Measurements from ENCODE around the gene MOB3A.

The MOB3A gene

DNA sequence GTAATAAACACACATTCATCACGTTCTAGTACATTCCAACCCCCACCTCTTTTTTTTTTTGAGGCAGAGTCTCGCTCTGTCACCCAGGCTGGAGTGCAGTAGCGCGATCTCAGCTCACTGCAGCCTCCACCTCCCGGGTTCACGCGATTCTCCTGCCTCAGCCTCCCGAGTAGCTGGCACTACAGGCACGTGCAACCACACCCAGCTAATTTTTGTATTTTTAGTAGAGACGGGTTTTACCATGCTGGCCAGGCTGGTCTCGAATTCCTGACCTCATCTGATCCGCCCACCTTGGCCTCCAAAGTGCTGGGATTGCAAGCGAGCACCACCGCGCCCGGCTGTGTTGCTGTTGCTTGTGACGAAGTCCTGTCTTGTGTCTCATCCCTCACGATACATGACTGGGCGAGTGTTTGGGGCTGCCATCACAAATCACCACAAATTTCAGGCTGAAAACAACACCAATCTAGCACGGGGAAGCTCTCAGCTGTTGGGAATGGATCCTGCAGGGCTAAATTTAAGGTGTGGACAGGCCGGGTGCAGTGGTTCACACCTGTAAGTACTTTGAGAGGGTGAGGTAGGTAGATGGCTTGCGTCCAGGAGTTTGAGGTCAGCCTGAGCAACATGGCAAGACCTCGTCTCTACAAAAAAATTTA is 15.7 kb downstream of the MOB3A start:
- no peak for DNase-seq

DNA sequence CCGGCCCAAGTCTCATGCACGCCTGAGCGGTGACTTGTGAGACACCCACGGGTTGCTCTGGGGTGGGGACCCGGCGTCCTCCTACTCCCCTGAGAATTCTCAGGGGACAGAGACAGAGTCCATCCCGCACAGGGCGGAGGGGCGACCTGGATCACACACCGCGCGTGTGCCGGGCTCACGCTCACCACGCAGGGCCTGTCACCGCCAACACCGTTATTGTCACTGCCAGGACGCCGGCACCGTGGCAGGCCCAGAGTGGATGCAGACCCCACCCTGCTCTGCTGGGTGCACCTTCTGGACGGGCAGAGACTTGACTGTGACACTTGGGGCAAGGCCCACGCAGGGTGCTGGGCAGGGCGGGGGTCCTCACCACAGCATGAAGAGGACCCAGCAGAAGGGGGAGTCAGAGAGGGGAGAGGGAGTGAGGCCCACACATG is 16.2 kb downstream of the MOB3A start:
- no peak for DNase-seq

DNA sequence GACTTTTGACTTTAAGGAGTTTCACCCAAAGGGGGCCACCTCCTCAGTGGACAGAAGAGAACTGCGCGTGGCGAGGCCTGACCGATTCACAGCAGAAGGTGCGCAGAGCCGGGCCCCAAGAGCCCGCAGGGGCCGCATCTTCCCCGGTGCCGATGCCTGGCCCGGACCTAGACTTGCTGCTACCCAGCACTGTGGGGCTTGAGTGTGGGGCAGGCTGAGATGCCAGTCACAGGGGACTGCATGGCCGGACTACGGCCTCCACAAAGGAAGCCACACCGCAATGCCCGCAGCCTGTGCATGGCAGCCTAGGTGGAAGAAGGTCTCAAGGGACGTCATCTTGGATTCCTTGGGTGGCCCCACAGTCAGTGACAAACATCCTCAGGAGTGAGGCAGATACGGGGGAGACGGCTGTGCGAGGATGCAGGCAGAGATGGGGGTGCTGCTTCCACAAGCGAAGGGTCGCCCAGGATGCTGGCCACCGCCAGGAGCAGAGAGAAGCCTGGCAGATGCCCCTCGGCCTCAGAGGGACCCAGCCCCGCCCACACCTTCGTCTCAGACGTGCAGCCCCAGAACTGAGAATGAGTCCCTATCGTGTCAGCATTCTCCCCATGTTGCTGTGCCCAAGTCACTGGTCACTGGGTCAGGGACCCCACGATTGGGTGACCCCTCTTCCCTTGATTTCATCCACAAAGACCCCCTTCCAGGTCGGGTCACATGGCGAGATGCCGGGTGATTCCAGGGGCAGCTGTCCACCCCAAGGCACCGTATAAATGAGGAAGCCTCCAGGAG is 16.9 kb downstream of the MOB3A start:
- DNase-seq: no peak

DNA sequence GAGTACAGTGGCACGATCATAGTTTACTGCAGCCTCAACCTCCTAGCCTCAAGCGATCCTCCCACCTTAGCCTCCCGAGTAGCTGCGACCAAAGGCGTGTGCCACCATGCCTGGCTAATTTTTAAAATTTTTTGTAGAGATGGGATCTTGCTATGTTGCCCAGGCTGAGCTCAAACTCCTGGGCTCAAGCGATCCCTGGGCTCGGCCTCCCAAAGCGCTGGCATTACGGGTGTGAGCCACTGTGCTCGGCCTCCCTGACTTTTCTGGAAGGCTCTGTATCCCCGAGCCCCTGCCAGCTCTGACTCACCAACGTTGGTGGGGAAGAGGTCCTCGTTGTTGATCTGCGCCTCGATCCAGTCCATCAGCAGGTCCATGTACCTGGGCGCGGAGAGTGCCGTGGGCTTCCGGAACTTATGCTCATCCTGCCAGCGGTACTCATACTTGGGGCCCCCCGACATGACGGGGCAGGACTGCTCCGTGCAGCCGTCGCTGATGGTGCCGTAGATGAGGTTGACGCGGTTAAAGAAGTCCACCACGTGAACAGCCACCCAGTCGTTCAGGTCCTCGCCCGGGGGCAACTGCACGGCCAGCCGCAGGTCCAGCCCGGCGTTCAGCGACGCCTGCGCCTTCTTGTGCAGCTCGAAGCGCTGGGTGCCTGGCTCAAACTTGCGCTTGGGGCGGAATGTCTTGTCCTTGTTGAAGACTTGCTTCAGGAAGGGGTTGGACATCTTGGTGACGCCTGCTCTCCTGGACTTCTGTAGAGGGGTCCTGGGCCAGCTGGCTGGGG is 18.1 kb downstream of the MOB3A start:
- DNase-seq: no peak

DNA sequence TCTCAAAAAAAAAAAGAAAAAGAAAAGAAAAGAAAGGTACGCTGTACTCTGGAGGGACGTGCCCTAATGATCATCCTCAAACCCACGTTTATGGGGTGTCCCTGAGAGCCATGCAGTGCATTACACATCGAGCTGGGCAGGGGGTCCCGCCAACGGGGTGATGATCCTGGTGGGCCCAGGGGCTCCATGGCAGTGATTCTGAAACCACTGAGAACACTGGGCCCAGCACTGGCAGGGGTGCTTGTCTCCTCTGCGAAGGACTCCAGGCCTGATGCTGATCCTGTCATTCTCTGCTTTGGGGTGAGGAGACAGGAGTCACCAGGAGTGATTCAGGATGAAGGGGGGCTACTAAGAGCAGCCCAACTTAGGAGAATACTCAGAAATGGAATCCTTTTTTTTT is 18.7 kb downstream of the MOB3A start:
- no peak for DNase-seq

DNA sequence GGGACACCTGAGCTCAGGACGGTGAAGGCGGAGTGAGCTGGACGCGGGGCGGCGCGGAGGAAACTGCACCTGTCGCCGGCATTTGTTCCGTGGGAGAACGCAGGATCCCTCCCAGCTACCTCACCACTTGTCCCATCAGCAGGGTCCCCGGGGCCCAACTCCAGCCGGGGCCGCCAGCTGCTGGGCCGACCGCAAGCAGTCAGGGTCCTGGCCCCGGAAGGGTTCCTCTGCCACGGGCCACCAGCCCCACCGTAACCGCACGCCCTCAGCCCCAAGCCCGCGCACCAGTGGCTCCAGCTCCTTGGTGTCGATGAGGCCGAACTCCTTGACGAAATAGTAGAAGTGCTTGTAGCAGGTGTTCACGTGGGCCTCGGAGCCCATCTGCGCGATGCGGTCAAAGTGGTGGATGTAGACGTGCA is 19.6 kb downstream of the MOB3A start:
- DNase-seq: no peak

DNA sequence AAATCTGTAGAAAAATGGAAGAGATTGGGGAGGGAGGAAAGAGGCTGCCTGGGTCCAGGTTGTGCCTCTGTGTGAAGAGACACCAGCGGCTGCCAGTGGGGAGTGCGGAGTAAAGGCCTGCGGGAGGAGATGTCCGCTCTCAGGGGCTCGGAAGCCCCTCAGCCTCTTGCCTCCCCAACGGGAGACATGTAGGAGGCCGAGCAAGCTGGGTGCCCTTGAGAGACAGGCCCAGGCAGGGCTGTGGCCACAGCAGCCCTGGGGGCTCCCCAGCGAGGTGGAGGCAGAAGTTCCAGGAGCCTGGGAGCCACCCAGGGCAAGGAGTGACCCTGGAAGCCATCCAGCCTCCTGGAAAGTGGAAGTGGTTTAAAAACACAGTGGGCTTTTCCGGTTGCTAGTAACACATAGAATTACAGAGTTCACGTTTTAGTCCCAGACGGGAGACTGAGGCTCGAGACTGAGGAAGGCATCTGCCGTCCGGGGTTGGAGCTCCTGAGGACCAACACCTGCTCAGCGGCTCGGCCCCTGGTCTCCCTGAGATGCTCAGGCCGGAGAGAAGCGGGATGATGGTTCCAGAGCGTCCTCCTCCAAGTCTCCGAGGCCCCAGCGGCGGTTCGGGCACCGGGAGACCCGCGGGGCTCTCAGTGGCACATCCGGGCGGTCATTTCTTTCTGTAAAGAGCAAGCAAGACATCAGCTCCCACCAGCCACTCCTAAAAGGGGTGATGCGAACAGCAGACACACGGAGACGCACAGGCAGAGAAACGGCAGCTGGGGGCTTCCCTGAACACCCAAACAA is 23.2 kb downstream of the MOB3A start:
- DNase-seq: no peak

DNA sequence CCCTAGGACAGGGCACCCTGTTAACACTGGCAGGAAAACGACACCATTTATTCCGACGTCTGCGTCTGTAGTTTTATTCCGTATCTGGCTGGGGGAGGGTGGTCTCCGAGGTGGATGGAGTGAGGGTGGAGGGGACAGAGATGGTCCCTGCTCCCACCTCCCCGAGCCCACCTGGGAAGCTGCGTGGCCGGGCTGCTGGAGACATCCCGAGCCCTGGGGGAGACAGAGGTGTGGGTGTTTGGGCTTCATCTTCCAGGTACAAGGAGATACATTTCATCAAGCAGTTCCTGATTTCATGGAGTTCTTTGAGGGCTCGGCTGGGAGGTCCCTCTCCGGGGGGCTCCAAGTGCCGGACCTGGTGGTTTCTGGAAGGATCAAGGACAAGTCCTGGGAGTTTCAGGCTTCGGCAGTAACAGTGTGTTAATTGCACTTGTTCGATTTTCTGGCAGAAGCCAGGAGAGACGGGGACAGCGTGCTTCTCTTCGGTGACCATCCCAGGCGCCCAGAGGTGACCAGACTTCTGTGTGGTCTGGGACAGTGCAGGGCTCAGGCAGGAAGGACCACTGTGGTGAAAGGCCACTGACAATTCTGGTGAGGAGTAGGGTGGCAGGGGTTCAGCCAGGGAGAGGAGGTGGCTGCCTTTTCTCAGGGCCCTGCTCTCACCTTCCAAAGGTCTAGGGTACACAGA is 25.0 kb downstream of the MOB3A start:
- DNase-seq: no peak

DNA sequence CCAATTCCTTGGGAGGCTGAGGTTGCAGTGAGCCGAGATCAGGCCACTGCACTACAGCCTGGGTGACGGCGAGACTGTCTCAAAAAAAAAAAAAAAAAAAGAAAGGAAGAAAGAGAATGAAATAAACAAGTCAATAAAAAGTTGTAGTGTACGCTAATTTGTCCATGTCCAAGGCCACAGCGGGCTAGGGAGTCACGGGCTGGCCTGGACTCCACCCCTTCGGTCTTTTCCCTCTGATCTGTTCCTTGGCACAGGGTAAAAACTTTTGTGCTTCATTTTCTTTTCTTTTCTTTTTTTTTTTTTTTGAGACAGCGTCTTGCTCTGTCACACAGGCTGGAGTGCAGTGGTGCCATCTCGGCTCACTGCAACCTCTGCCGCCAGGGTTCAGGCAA is 25.7 kb downstream of the MOB3A start:
- DNase-seq: no peak

DNA sequence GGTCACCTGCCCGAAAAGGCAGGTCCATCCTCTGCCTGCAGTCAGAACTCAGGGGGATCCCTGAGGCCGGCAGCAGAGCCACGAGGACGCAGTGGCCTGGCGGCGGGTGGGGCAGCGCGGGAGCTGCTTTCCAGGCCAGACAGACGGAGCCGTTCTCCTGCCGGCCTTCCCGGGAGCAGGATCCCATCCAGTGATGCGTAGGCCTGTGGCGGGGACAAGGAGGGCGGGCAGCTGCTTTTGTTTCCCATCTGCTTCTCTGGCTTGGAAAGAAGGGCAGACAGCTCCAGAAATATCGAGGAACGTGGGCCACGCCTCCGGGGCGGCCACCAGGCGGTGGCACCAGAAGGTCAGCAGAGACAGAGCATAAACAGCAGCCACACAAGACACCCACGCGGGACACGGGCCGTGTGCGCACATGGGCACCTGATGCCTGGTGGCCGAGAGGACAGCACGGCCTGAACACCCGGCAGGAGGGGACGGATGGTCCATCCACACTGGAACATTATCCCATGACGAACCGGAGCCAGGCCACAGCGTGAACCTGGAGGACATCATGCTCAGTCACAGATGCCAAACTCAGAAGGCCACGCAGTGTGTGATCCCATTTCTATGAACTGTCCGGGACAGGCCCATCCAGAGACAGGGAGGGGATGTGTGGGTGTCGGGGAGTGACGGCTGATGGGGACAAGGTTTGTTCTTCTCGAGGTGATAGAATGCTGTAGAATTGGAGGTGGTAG is 31.2 kb downstream of the MOB3A start:
- no peak for DNase-seq

DNA sequence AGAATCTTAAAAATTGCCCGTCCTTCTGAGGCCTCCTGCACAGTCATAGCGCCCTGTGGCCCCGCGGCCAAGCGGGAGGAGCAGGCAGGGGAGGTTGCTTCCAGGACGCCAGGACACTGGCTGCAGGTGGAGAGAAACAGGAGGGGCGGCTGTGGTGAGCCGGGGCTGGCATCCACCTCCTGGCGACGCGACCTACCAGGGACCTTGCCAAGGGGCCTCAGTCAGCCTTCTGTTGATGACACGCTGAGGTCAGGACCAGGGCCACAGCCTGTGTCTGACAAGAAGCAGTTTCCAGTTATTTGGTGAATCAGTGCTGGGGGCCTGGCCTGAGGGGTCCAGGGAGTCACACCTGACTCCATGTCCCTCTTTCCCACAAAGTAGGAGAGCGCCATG is 31.7 kb downstream of the MOB3A start:
- no peak for DNase-seq

DNA sequence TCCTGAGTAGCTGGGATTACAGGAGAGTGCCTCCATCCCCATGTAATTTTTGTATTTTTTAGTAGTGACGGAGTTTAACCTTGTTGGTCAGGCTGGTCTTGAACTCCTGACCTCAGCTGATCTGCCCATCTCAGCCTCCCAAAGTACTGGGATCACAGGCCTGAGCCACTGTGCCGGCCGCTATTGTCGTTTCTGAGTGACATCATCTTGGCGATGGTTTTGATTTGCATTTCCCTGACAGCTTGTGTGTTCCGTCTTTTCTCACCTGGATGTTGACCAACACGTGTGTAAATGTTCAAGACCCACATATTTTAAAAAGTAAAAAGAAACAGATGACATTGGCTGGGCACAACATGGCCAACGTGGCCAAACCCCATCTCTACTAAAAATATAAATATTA is 32.3 kb downstream of the MOB3A start:
- DNase-seq: no peak

DNA sequence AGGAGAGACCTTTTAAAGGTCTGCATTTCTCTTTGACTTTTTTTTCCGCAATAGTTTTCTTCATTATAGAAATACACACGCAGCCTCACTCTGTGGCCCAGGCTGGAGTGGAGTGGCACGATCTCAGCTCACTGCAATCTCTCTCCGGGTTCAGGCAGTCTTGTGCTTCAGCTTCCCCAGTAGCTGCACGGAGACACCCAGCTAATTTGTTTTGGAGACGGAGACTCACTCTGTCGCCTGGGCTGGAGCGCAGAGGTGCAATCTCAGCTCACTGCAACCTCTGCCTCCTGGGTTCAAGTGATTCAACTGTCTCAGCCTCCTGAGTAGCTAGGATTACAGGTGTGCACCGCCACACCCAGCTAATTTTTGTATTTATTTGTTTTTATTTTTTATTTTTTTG is 33.4 kb downstream of the MOB3A start:
- DNase-seq: no peak

DNA sequence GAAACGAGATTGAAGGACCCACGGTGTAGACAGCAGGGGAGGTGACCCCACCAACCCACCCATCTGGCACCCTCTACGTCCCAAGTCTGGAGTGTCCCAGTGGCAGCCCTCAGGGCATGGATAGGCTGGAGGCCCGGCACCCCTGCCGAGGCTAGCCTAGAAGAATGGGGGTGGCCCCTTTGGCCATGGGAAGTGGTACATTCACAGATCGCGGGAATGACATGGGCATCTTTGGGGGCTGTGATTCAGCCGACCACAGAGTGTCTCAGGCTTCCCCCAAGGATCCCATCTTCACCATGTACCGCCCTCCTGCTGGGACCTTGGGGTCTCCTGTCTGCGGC is 33.8 kb downstream of the MOB3A start:
- DNase-seq: no peak

DNA sequence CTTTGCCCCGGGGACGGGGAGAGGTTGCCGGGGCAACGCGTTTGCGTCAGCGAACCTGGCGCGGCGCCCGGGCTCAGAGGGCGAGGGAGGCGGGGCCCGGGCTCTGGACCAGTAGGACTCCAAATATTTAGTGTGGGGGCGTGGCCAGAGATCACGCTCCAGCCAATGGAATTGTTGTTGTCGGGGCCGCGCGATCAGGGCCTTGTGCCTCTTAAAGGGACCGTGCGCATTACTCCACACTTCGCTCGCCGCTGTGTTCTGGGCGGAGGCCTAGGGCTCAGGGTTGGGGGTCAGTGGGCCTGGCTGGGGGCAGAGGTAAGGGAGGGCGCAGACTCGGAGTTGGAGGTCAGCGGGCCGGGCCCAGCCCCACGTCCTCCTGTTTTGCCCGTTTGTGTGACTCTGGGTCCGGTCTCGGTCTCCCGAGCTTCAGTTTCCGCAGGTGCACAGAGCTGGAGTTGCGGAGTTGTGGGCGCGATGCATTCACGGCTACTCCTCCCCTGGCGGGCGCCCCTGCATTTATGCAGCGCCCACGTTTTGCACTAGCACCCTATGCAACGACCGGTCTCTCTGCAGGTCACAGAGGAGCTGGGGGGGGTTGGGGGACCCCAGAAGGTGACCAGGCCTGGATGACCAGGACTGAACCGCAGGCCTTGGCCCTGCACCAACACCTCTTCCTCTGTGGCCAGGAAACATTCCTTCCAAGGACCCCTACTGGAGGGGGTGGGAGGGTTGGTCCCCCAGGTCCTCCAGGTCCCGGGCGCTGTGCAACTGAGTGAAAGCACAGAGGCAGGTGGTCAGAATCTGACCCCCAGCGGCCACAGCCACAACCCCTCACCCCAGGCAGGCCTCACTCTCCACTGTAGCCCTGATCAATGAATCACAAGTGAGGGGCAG is 34.4 kb downstream of the MOB3A start:
- DNase-seq: peak; percentile 100

DNA sequence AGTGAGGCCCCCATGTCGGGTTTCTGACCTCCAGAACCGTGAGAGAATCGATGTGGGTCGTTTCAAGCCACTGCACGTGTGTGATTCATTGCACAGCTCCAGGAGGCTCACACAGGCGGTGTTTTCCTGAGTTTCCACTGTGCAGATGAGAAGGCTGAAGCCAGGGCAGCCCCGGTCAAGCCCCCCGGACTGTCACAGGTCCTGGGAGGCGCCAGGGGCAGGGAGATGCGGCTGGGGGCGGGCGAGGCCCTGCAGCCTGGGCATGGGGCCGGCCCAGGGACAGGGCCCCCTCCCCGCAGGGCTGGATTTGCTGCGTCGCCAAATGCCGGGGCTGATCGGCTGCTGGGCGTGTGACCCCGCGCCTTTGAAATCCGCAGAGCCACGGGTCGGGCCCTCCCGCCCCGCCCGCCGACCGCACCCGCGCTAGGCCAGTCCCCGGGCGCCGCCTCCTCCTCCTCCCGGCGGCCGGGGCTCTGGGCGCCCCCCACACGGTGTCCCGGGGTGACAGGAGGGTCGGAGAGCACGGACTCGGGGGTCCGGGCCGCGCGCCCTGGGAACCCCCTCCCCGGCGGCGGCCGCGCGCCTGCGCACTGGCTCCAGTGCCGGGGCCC is 35.1 kb downstream of the MOB3A start:
- peak; percentile 72 for DNase-seq

DNA sequence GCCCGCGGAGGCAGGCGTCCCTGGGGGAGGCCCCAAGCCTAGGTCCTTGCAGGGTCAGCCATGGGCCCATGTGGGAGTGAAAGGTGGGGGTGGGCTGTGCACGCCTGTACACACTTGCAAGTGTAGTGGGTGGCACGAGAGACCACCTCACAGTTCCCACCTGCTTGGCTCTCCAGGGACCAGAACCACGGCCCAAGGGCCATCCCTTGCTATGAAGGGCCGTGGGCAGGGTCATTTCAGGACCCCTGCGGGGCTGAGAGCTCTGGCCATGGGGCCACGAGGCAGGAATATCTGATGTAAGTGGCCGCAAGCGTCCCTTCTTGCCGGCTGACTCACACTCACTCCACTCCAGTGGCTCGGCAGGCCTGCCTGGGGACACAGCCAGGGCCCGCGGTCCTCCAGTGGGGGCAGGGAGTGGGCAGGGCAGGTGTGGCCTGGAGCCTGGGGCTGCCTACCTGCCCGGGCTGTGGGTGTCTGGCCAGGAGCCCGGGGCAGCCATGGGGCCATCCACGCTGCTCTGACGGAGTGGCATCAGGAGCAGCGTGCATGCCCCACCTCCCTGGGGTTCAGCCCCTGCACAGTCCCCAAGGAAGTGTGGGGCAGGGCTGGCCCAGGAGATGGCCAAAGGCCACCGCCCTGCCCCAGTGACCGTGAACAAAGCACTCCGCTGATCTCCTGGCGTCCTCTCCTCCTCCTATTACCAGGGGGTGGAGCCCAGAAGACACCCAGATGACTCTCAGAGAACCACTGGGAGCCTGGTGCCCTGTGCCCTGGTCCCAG is 36.5 kb downstream of the MOB3A start:
- DNase-seq: no peak

DNA sequence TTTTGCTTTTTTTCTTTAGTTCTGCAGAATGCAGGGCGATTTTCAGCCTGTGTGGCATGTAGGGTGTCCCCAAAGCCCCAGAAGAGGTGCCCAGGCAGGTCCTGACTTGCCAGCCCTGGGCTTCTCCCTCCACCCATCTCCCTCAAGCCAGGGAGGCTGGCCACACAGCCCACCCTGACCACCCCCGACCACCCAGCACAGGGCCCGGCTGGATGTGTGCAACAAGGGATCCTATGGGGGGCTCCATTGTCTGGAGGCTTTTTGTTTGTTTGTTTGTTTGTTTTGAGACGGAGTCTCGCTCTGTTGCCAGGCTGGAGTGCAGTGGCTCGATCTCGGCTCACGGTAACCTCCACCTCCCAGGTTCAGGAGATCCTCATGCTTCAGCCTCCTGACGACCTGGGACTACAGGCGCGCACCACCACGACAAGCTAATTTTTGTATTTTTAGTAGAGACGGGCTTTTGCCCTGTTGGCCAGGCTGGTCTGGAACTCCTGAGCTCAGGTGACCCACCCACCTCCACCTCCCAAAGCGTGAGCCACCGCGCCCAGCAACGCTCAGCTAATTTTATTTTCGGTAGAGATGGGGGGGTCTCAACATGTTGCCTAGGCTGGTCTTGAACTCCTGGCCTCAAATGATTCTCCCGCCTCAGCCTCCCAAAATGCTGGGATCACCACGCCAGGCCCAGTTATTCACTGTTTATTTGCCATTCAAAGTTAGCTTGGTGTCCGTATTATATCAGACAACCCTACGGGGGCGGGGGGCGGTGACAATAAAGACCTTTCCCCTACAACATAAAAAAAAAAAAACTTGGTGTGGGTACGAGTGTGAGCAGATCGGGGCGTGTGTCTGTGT is 37.3 kb downstream of the MOB3A start:
- DNase-seq: no peak

All from stimulated activated CD4-positive, alpha-beta T cell treated with anti-CD3 and anti-CD28 coated beads, Interleukin-15, amount 100 ng/mL, for 24 hours (primary cell).